Measurements from ENCODE around the gene PIN1.

DNA sequence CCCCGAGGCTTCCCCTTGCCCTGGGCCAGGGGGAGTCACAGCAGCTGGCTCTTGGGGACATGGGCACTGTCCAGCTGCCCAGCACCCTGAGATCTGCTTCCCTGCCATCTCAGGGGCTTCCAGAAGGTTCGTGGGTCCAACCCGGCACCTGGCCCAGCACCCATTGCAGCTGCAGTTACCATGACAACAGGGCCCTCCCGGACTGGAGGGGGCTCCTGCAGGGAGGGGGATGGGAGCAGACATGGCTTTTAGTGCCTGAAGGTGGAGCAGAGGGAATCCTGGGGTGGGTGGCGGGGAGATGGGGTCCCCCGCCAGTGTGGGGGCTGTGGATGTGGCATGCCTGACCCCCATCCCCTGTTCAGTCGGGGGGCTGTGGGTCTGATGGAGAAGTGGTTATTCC is 14.7 kb downstream of the PIN1 start:
- TF ChIP-seq, protein P1, sequence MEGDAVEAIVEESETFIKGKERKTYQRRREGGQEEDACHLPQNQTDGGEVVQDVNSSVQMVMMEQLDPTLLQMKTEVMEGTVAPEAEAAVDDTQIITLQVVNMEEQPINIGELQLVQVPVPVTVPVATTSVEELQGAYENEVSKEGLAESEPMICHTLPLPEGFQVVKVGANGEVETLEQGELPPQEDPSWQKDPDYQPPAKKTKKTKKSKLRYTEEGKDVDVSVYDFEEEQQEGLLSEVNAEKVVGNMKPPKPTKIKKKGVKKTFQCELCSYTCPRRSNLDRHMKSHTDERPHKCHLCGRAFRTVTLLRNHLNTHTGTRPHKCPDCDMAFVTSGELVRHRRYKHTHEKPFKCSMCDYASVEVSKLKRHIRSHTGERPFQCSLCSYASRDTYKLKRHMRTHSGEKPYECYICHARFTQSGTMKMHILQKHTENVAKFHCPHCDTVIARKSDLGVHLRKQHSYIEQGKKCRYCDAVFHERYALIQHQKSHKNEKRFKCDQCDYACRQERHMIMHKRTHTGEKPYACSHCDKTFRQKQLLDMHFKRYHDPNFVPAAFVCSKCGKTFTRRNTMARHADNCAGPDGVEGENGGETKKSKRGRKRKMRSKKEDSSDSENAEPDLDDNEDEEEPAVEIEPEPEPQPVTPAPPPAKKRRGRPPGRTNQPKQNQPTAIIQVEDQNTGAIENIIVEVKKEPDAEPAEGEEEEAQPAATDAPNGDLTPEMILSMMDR (conservative IDR thresholded peaks at IDR 0.05): no peak
- TF ChIP-seq ZFX (IDR thresholded peaks at IDR 0.05): no peak

All from C4-2B (cell line).